Measurements from ENCODE around the gene MCOLN1.
"Not testable (repeated sequence)": the region's sequence is repeated elsewhere in the genome, so short reads cannot be mapped to it uniquely, and the experiment has no call there.

The MCOLN1 gene

GRCh38 chr19:7577422-7577821 lies 55.0 kb downstream of the MCOLN1 start:
- DNase-seq (ENCODE audit: low spot score): not testable (repeated sequence)

- no peak for DNase-seq (ENCODE audit: low spot score)
These were observed 55.7 kb downstream of the MCOLN1 start for GRCh38 chr19:7578127-7578526.

- no peak for DNase-seq (ENCODE audit: low spot score)
These were observed 56.8 kb downstream of the MCOLN1 start for GRCh38 chr19:7579182-7579581.

GRCh38 chr19:7582446-7582845 lies 60.0 kb downstream of the MCOLN1 start:
- no peak for DNase-seq (ENCODE audit: low spot score)

All from hematopoietic multipotent progenitor cell treated with erythropoietin and hydrocortisone succinate and interleukin-3 and kit ligand, for 15 days (in vitro differentiated cells).